GM12892 (cell line): ENCODE results near the gene CAPN12.

Experiments used
- POLR2A ChIP-seq: IDR thresholded peaks from 2 replicates; pipeline ENCODE4 v1.6.1; 2011; ENCODE audit warnings: low read depth, low read length, control low read depth
- POLR2AphosphoS5 ChIP-seq: IDR thresholded peaks from 2 replicates; pipeline ENCODE4 v1.6.1; 2011; ENCODE audit warnings: low read depth, low read length, control low read depth
- TAF1 ChIP-seq: IDR thresholded peaks from 2 replicates; pipeline ENCODE4 v1.6.1; 2011; ENCODE audit warnings: low read depth, mild to moderate bottlenecking, control low read depth, low read length, borderline replicate concordance

DNA sequence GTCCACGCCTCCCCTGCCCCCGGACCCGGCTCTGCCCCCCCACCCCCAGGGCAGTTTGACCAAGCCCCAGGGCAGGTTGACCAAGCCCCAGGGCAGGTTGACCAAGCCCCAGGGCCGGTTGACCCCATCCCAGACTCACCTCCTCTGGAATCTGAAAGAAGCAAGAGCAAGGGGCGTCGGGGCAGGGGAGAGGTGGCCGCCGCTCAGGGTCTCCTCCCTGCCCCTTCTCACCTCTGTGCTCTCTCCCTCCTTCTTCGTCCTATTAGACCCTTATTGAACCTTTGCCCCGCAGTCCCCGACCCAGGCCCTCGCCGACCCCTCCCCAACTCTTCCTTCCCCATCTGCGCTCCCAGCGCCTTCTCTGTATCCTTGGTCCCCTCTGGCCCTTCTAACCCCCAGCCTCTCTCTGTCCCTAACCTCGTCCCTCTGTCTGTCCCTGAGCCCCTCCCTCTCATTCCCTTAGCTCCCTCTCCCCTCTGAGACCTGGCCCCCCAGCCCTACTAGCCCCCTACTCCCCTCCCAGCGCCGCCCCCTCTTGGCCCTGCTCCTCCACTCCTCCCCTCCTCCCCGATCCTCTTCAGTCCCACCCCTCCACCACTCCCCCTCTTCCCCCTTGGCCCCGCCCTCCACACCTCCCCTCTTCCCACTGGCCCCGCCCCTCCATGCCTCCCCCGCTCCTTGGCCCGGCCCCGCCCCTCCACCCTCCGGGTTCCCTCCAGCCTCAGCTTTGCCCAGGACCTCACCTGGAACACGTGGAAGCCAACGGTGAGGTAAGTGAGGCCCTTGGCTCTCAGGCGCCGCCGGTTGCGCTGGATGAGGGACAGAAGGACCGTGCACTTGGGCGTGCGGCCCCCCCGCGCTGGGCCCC is 7.6 kb downstream of the CAPN12 start:
- TF ChIP-seq TAF1 (no peak), POLR2A (no peak), POLR2AphosphoS5 (no peak)
